HG02884 (cell line): ENCODE results near the gene CACNB4.
"Not testable (repeated sequence)": the region's sequence is repeated elsewhere in the genome, so short reads cannot be mapped to it uniquely, and the experiment has no call there.

ENCODE experiments used
- ATAC-seq: cut with Tn5 transposase; IDR thresholded peaks from one replicate; pipeline ENCODE4 v1.9.1; 2021; ENCODE audit warnings: mild to moderate bottlenecking, moderate library complexity; ENCODE audit not compliant: unreplicated experiment

The CACNB4 gene

GRCh38 chr2:151946899-151947812 lies 151.7 kb downstream of the CACNB4 start:
- ATAC-seq, result no peak

GRCh38 chr2:151946250-151946884 lies 152.5 kb downstream of the CACNB4 start:
- ATAC-seq, result no peak

- ATAC-seq, result no peak
These were observed 153.2 kb downstream of the CACNB4 start for GRCh38 chr2:151945602-151946001.

GRCh38 chr2:151945186-151945585 lies 153.7 kb downstream of the CACNB4 start:
- ATAC-seq, result no peak

GRCh38 chr2:151943461-151943860 lies 155.4 kb downstream of the CACNB4 start:
- ATAC-seq, result no peak

GRCh38 chr2:151942540-151943205 lies 156.2 kb downstream of the CACNB4 start:
- ATAC-seq, result not testable (repeated sequence)

GRCh38 chr2:151937966-151938365 lies 160.9 kb downstream of the CACNB4 start:
- no peak for ATAC-seq

GRCh38 chr2:151936626-151937025 lies 162.2 kb downstream of the CACNB4 start:
- no peak for ATAC-seq

- no peak for ATAC-seq
These were observed 165.5 kb downstream of the CACNB4 start for GRCh38 chr2:151933266-151933804.

GRCh38 chr2:151931756-151932155 lies 167.1 kb downstream of the CACNB4 start:
- no peak for ATAC-seq

- no peak for ATAC-seq
These were observed 167.7 kb downstream of the CACNB4 start for GRCh38 chr2:151931030-151931611.

- ATAC-seq, result no peak
These were observed 168.8 kb downstream of the CACNB4 start for GRCh38 chr2:151930042-151930441.

GRCh38 chr2:151928380-151928779 lies 170.5 kb downstream of the CACNB4 start:
- ATAC-seq, result no peak

GRCh38 chr2:151927501-151928221 lies 171.2 kb downstream of the CACNB4 start:
- ATAC-seq, result no peak

- ATAC-seq, result no peak
These were observed 175.8 kb downstream of the CACNB4 start for GRCh38 chr2:151922845-151923666.

GRCh38 chr2:151919786-151920185 lies 179.1 kb downstream of the CACNB4 start:
- ATAC-seq, result no peak

- no peak for ATAC-seq
These were observed 180.5 kb downstream of the CACNB4 start for GRCh38 chr2:151918308-151918707.

- ATAC-seq, result no peak
These were observed 182.2 kb downstream of the CACNB4 start for GRCh38 chr2:151916632-151917031.

- ATAC-seq, result not testable (repeated sequence)
These were observed 183.2 kb downstream of the CACNB4 start for GRCh38 chr2:151915629-151916025.
